ENCODE data around the gene CNTN4. TPM values are rescaled to one million over a fixed set of nuclear protein-coding genes. Genes with fewer than 3 reads are reported as not detected.

Gene CNTN4
- total RNA-seq, 4 donors from 2014 or later, result 6.6 to 10.7 (median 9.7) TPM

GRCh38 chr3:3097958-3098357 lies 999.3 kb downstream of the CNTN4 start:
- H3K27ac ChIP-seq (replicated peaks in 1 of 4), result no peak overlapping the region
- no peaks in the 10 kb centered on the region for H3K4me1 ChIP-seq
- no peak for DNase-seq (ENCODE audit: extremely low spot score)
- peaks cover 0 to 4% (median 0%) of the 10 kb centered on the region in 4 donors for H3K27me3 ChIP-seq
- no peak overlapping the region for H3K4me3 ChIP-seq
- intact Hi-C loops (cut with DNase I), result no loop called here
- 79% methylated on average over 4 of the region's 4 CpGs for WGBS
- no peaks in the 10 kb centered on the region for H3K36me3 ChIP-seq
- TF ChIP-seq EP300 (IDR thresholded peaks at IDR 0.05) (no peak), CTCF (IDR thresholded peaks at IDR 0.05) (no peak), POLR2AphosphoS5 (IDR thresholded peaks at IDR 0.05) (no peak), POLR2A (IDR thresholded peaks at IDR 0.05; ENCODE audit: low read depth) (no peak)
- H3K9me3 ChIP-seq, result no peaks in the 10 kb centered on the region

GRCh38 chr3:3101660-3102458 lies 1003.2 kb downstream of the CNTN4 start:
- Histone ChIP-seq H3K4me3 (no peak overlapping the region), H3K36me3 (no peaks in the 10 kb centered on the region), H3K27ac (replicated peaks in 1 of 4) (no peak overlapping the region), H3K27me3 (peaks cover 0 to 6% (median 0%) of the 10 kb centered on the region in 4 donors), H3K4me1 (no peaks in the 10 kb centered on the region), H3K9me3 (no peaks in the 10 kb centered on the region)
- TF ChIP-seq POLR2AphosphoS5 (IDR thresholded peaks at IDR 0.05) (no peak), EP300 (IDR thresholded peaks at IDR 0.05) (no peak), CTCF (IDR thresholded peaks at IDR 0.05) (no peak), POLR2A (IDR thresholded peaks at IDR 0.05; ENCODE audit: low read depth) (no peak)
- WGBS, result 84% methylated on average over 6 of the region's 6 CpGs
- intact Hi-C loops (cut with DNase I), result no loop called here
- DNase-seq (ENCODE audit: extremely low spot score), result peak; percentile 75

- no peak for TF ChIP-seq POLR2A (IDR thresholded peaks at IDR 0.05; ENCODE audit: low read depth)
- no peak for TF ChIP-seq EP300 (IDR thresholded peaks at IDR 0.05)
- no peak for TF ChIP-seq CTCF (IDR thresholded peaks at IDR 0.05)
- no peak for TF ChIP-seq POLR2AphosphoS5 (IDR thresholded peaks at IDR 0.05)
- no peaks in the 10 kb centered on the region for H3K4me1 ChIP-seq
- intact Hi-C loops (cut with DNase I), result no loop called here
- WGBS, result 87% methylated on average over 6 of the region's 6 CpGs
- H3K27me3 ChIP-seq, result peaks cover 0 to 6% (median 0%) of the 10 kb centered on the region in 4 donors
- H3K9me3 ChIP-seq, result no peaks in the 10 kb centered on the region
- no peaks in the 10 kb centered on the region for H3K36me3 ChIP-seq
- no peak overlapping the region for H3K27ac ChIP-seq (replicated peaks in 1 of 4)
- H3K4me3 ChIP-seq, result no peak overlapping the region
- peak; percentile 55 for DNase-seq (ENCODE audit: extremely low spot score)
Measured at GRCh38 chr3:3102751-3103150, 1004.1 kb downstream of the CNTN4 start.

GRCh38 chr3:3105246-3105645 lies 1006.6 kb downstream of the CNTN4 start:
- WGBS, result 83% methylated on average over 3 of the region's 3 CpGs
- Histone ChIP-seq H3K4me1 (no peaks in the 10 kb centered on the region), H3K4me3 (no peak overlapping the region), H3K27ac (replicated peaks in 1 of 4) (no peak overlapping the region), H3K27me3 (peaks cover 0 to 6% (median 0%) of the 10 kb centered on the region in 4 donors), H3K36me3 (no peaks in the 10 kb centered on the region), H3K9me3 (no peaks in the 10 kb centered on the region)
- TF ChIP-seq CTCF (IDR thresholded peaks at IDR 0.05), result no peak
- no peak for TF ChIP-seq POLR2AphosphoS5 (IDR thresholded peaks at IDR 0.05)
- no peak for TF ChIP-seq POLR2A (IDR thresholded peaks at IDR 0.05; ENCODE audit: low read depth)
- TF ChIP-seq EP300 (IDR thresholded peaks at IDR 0.05), result no peak
- no peak for DNase-seq (ENCODE audit: extremely low spot score)
- intact Hi-C loops (cut with DNase I), result no loop called here
